Hepatocyte (in vitro differentiated cells): Measurements from ENCODE around the gene CDS2. TPM values are rescaled to one million over a fixed set of nuclear protein-coding genes. Genes with fewer than 3 reads are reported as not detected.
"Not testable (repeated sequence)": the region's sequence is repeated elsewhere in the genome, so short reads cannot be mapped to it uniquely, and the experiment has no call there.

Experiments
- DNase-seq: peaks from one replicate; pipeline ENCODE4 v3.0.0-alpha.2; 2016; ENCODE audit warnings: low spot score
- H2AFZ ChIP-seq: fragments of 200-600 bp; sonication (generic); 2 replicates; pipeline ENCODE4 v1.6.0; 2016; ENCODE audit warnings: antibody characterized with exemption, mild to moderate bottlenecking
- H3K27ac ChIP-seq: fragments of 200-600 bp; sonication (generic); 2 replicates; pipeline ENCODE4 v1.5.1; 2016; ENCODE audit warnings: mild to moderate bottlenecking
- H3K27me3 ChIP-seq: fragments of 200-600 bp; sonication (generic); 2 replicates; pipeline ENCODE4 v1.6.1; 2016
- H3K36me3 ChIP-seq: fragments of 200-600 bp; sonication (generic); replicated peaks from 2 replicates; pipeline ENCODE4 v1.5.1; 2016; ENCODE audit warnings: low read depth; ENCODE audit not compliant: insufficient read depth
- H3K4me1 ChIP-seq: fragments of 200-600 bp; sonication (generic); 2 replicates; pipeline ENCODE4 v1.5.1; 2016; ENCODE audit warnings: mild to moderate bottlenecking, moderate library complexity; ENCODE audit not compliant: insufficient read depth
- H3K4me2 ChIP-seq: fragments of 200-600 bp; sonication (generic); 2 replicates; pipeline ENCODE4 v1.6.0; 2016
- H3K4me3 ChIP-seq: fragments of 200-600 bp; sonication (generic); 2 replicates; pipeline ENCODE4 v1.5.1; 2016; ENCODE audit warnings: mild to moderate bottlenecking
- H3K79me2 ChIP-seq: fragments of 200-600 bp; sonication (generic); 2 replicates; pipeline ENCODE4 v1.6.0; 2017; ENCODE audit warnings: mild to moderate bottlenecking
- H3K9me2 ChIP-seq: fragments of 200-600 bp; sonication (generic); replicated peaks from 2 replicates; pipeline ENCODE4 v1.6.0; 2017; ENCODE audit warnings: mild to moderate bottlenecking; ENCODE audit not compliant: insufficient read depth
- H3K9me3 ChIP-seq: fragments of 200-600 bp; sonication (generic); 2 replicates; pipeline ENCODE4 v1.5.1; 2016; ENCODE audit warnings: low read depth, mild to moderate bottlenecking
- H4K20me1 ChIP-seq: fragments of 200-600 bp; sonication (generic); 2 replicates; pipeline ENCODE4 v1.6.0; 2016; ENCODE audit warnings: mild to moderate bottlenecking; ENCODE audit not compliant: insufficient read depth, poor library complexity, severe bottlenecking
- CTCF ChIP-seq: fragments of 200-600 bp; sonication (generic); IDR thresholded peaks from 2 replicates; pipeline ENCODE4 v1.5.1; 2016; ENCODE audit warnings: antibody characterized with exemption, mild to moderate bottlenecking; ENCODE audit not compliant: poor library complexity
- EZH2 ChIP-seq: fragments of 200-600 bp; sonication (generic); IDR thresholded peaks from 2 replicates; pipeline ENCODE4 v1.6.1; 2016; ENCODE audit warnings: antibody characterized with exemption, mild to moderate bottlenecking, borderline replicate concordance
- EZH2phosphoT487 ChIP-seq: fragments of 200-600 bp; sonication (generic); IDR thresholded peaks from one replicate; pipeline ENCODE4 v1.6.1; 2018; ENCODE audit warnings: antibody characterized with exemption, mild to moderate bottlenecking, low read depth, moderate library complexity; ENCODE audit not compliant: unreplicated experiment, severe bottlenecking
- WGBS: methylation state at CpG from one replicate; pipeline ENCODE4 v1.1.6; 2016; ENCODE audit warnings: low lambda C conversion rate; ENCODE audit errors: missing lambda C conversion rate; 5-methylcytosine and 5-hydroxymethylcytosine counted together
- polyA plus RNA-seq: library from polyadenylated mRNA; unstranded; fragments of >200 nt; fragmentation: Nextera tagmentation; extraction: Ambion mirVana; gene quantifications from 2 replicates; pipeline ENCODE4 v1.2.1, GENCODE V29; 2016
- total RNA-seq: library from RNA; depleted of rRNA; stranded (reverse); fragments of >200 nt; gene quantifications from 2 replicates; pipeline ENCODE4 v1.2.3, GENCODE V29; 2014

Gene CDS2
- total and polyA plus RNA-seq, 2 experiments from 2014 or later: 27.0 to 48.9 TPM

GRCh38 chr20:5096463-5096862 lies 30.3 kb upstream of the CDS2 start:
- H4K20me1 ChIP-seq: no peaks in the 10 kb centered on the region
- H3K9me3 ChIP-seq: no peaks in the 10 kb centered on the region
- WGBS: 97% methylated on average over 2 of the region's 2 CpGs
- H3K9me2 ChIP-seq: no peaks in the 10 kb centered on the region
- no peaks in the 10 kb centered on the region for H3K27me3 ChIP-seq
- H3K36me3 ChIP-seq: no peaks in the 10 kb centered on the region
- no peak for DNase-seq
- H3K4me2 ChIP-seq: no peak overlapping the region
- no peak overlapping the region for H2AFZ ChIP-seq
- H3K27ac ChIP-seq: no peak overlapping the region
- TF ChIP-seq EZH2: no peak
- TF ChIP-seq EZH2phosphoT487: no peak
- TF ChIP-seq CTCF: no peak
- H3K4me1 ChIP-seq: no peaks in the 10 kb centered on the region
- no peak overlapping the region for H3K4me3 ChIP-seq
- no peaks in the 10 kb centered on the region for H3K79me2 ChIP-seq

GRCh38 chr20:5099009-5099408 lies 27.8 kb upstream of the CDS2 start:
- H3K27me3 ChIP-seq, H4K20me1 ChIP-seq, H3K36me3 ChIP-seq, H3K9me2 ChIP-seq, H3K9me3 ChIP-seq, H2AFZ ChIP-seq, H3K4me1 ChIP-seq, H3K27ac ChIP-seq, H3K4me3 ChIP-seq, DNase-seq, H3K4me2 ChIP-seq, H3K79me2 ChIP-seq: not testable (repeated sequence)
- WGBS: 100% methylated on average over 1 of the region's 1 CpG

GRCh38 chr20:5099909-5100308 lies 26.9 kb upstream of the CDS2 start:
- not testable (repeated sequence) for H3K4me3 ChIP-seq, H3K27ac ChIP-seq, H3K36me3 ChIP-seq, H2AFZ ChIP-seq, H4K20me1 ChIP-seq, DNase-seq, H3K4me1 ChIP-seq, H3K9me3 ChIP-seq, H3K4me2 ChIP-seq, H3K27me3 ChIP-seq, H3K79me2 ChIP-seq, H3K9me2 ChIP-seq
- WGBS: 99% methylated on average over 3 of the region's 3 CpGs

GRCh38 chr20:5100684-5101347 lies 26.0 kb upstream of the CDS2 start:
- 27% methylated on average over 9 of the region's 9 CpGs for WGBS
- Histone ChIP-seq H3K4me3 (no peak overlapping the region), H3K9me2 (no peaks in the 10 kb centered on the region), H3K27ac (no peak overlapping the region), H3K4me2 (no peak overlapping the region), H3K4me1 (no peaks in the 10 kb centered on the region), H2AFZ (no peak overlapping the region), H3K36me3 (no peaks in the 10 kb centered on the region), H3K9me3 (no peaks in the 10 kb centered on the region), H3K27me3 (no peaks in the 10 kb centered on the region), H3K79me2 (no peaks in the 10 kb centered on the region), H4K20me1 (no peaks in the 10 kb centered on the region)
- peak; percentile 78 for DNase-seq
- TF ChIP-seq EZH2 (no peak), CTCF (peak; percentile 87), EZH2phosphoT487 (no peak)
